Bronchial epithelial cell (primary cell): ENCODE data around the gene IL27RA. TPM values are rescaled to one million over a fixed set of nuclear protein-coding genes. Genes with fewer than 3 reads are reported as not detected.
A peak's percentile ranks its signal among the peaks of the same experiment; 100 is the strongest.

Experiments
- DNase-seq: peaks from one replicate; pipeline ENCODE4 v3.0.0-alpha.2; 2010; ENCODE audit warnings: low read depth
- FAIRE-seq: peaks from 2 replicates; lab custom pipeline; 2011; peaks lifted over from hg19 to GRCh38; lab: Jason Lieb, UNC
- H3K27me3 ChIP-seq: 2 replicates; pipeline ENCODE4 v1.5.1; 2011; ENCODE audit warnings: low read length; ENCODE audit not compliant: control insufficient read depth, insufficient read depth
- H3K36me3 ChIP-seq: 2 replicates; pipeline ENCODE4 v1.5.1; 2011; ENCODE audit warnings: low read length; ENCODE audit not compliant: control insufficient read depth, insufficient read depth
- H3K4me3 ChIP-seq: 2 replicates; pipeline ENCODE4 v1.5.1; 2011; ENCODE audit warnings: mild to moderate bottlenecking, low read depth, low read length, control low read depth
- CTCF ChIP-seq: IDR thresholded peaks from 2 replicates; pipeline ENCODE4 v1.5.1; 2011; ENCODE audit warnings: mild to moderate bottlenecking, moderate library complexity, low read length, control low read depth, inconsistent platforms; ENCODE audit not compliant: insufficient read depth, severe bottlenecking
- total RNA-seq: library from RNA; depleted of rRNA; stranded (reverse); fragments of >200 nt; gene quantifications from 2 replicates; pipeline ENCODE4 v1.2.1, GENCODE V29; 2014

Gene IL27RA
- total RNA-seq, 1 donor from 2014 or later: 0.26 TPM

- Histone ChIP-seq H3K36me3 (no peaks in the 10 kb centered on the region), H3K4me3 (peak overlapping the region; percentile 84), H3K27me3 (no peaks in the 10 kb centered on the region)
- TF ChIP-seq CTCF: no peak
- DNase-seq (peak; percentile 82), FAIRE-seq (no peak)
Observed at GRCh38 chr19:14081797-14082674, 50.5 kb downstream of the IL27RA start.

- FAIRE-seq: no peak
- H3K4me3 ChIP-seq: no peak overlapping the region
Observed at GRCh38 chr19:14082675-14082960, 51.1 kb downstream of the IL27RA start.

GRCh38 chr19:14085309-14085995 lies 53.9 kb downstream of the IL27RA start, which contains the start of gene C19orf67:
C19orf67 (minus strand) TSS chr19:14085783; CDS start chr19:14085627, 156 bp downstream.
- no peak for FAIRE-seq

More at GRCh38 chr19:14082675-14082960, 51.1 kb downstream of the IL27RA start:
- DNase-seq: no peak
- no peaks in the 10 kb centered on the region for H3K27me3 ChIP-seq
- no peak for TF ChIP-seq CTCF
- H3K36me3 ChIP-seq: peaks cover 2% of the 10 kb centered on the region

GRCh38 chr19:14086098-14086497 lies 54.5 kb downstream of the IL27RA start:
- DNase-seq: no peak
- FAIRE-seq: no peak
- H3K36me3 ChIP-seq: peaks cover 8% of the 10 kb centered on the region
- no peaks in the 10 kb centered on the region for H3K27me3 ChIP-seq
- TF ChIP-seq CTCF: no peak
- no peak overlapping the region for H3K4me3 ChIP-seq

More at GRCh38 chr19:14085309-14085995, 53.9 kb downstream of the IL27RA start, which contains the start of gene C19orf67:
- no peak within 1 kb of the TSS for H3K4me3 ChIP-seq
- no peaks in the 10 kb centered on the region for H3K27me3 ChIP-seq
- DNase-seq: no peak
- no peak for TF ChIP-seq CTCF
- peaks cover 8% of the 10 kb centered on the region for H3K36me3 ChIP-seq

GRCh38 chr19:14088634-14089411 lies 57.3 kb downstream of the IL27RA start:
- peak overlapping the region; percentile 54 for H3K4me3 ChIP-seq
- no peak for DNase-seq
- FAIRE-seq: no peak
- no peaks in the 10 kb centered on the region for H3K27me3 ChIP-seq
- no peak for TF ChIP-seq CTCF
- peaks cover 8% of the 10 kb centered on the region for H3K36me3 ChIP-seq
